Activated gamma-delta T cell treated with Interleukin-2 at 50 U/mL for 16 hours (primary cell): ENCODE data around the gene ASTE1.

Experiments
- DNase-seq: peaks from one replicate; pipeline ENCODE4 v3.0.0-alpha.2; 2020

ASTE1 gene

GRCh38 chr3:131026321-131027151, at the start of gene ASTE1, which contains the start of gene NEK11:
Gene ASTE1, minus strand, starts transcription at chr3:131026825. Its CDS starts 1,519 bp downstream, at chr3:131025306.
Gene NEK11, plus strand, starts transcription at chr3:131026877. Its CDS starts 2,832 bp downstream, at chr3:131029709.
- peak; percentile 88 for DNase-seq

GRCh38 chr3:131075632-131076328, 49.2 kb upstream of the ASTE1 start:
- DNase-seq, result no peak

- no peak for DNase-seq
These were observed 46.2 kb upstream of the ASTE1 start for GRCh38 chr3:131072845-131073244.

GRCh38 chr3:131072099-131072559, 45.5 kb upstream of the ASTE1 start:
- DNase-seq, result no peak

- DNase-seq, result no peak
These were observed 41.4 kb upstream of the ASTE1 start for GRCh38 chr3:131067983-131068382.

DNA sequence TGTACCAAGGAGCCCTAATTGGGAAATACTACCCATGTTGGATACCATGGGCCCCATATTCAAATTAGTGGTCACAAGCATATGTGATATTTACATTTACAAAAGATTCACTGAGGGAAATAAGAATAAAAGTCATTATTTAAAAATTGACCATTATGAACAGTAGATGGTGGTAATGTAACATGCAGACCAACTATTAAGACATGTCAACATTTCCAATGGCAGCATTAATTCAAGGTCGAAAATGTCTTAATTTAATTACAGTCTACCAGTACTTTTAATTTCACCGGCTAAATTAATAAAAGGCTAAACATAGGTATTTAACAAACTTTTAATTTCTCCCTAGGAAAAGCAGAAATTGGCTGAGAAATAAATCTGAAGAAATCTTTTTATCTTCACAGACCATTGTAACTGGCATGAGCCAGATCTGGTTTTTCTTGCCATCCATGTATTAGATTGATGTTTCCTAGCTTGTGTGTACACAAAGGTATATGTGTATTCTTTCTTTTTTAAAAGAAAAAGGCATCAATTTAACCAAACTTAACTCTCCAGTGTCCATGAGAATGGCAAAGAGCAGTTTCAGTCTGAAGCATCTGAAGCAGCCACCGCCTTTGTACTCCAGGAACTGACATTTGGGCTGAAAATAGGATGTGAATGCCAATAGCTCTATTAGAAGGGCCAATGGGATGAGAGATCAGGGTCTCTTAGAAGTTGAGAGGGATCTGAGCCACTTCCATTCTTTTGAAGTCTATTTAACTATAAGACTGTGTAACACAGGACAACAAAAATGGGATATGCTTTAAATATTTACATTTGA, 26.6 kb upstream of the ASTE1 start:
- no peak for DNase-seq

DNA sequence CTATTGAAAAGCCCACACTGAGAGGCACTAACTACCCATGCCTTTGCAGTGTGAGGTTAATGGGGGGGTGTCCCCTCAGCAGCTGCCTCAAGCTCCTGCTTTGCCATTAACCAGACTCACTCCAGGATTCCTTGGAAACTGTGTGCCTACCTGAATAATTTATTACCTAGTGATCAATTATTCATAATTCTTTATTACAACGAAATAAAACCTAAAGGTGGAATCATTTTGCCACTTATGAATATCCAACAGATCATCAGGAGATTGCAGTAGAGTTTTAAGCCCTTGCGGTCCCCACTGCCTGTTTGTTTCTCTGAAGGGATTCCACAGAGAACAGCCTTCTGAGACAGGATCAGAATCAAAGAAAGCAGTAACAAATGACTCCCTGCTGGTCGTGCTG, 23.4 kb upstream of the ASTE1 start:
- no peak for DNase-seq

DNA sequence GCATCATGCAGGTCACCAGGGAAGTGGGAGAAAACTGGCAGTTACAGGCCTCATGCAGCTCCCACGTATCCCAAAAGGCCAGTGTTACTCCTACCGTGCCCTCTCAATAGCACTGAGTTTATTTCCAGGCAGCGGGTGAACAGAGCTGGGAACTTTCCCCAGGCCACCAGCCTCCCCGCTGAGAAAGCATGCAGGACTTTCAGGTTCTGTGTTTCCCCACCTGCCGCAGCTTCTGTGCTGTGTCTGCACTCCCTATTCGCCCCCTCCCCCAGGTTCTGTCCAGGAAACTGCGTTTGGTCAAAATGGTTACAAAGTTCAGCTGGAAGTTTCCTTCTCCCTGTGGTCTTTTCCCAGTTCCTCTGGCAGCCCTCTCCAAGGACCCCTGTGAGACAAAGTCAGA, 21.4 kb upstream of the ASTE1 start:
- DNase-seq, result no peak

- no peak for DNase-seq
These were observed 21.0 kb upstream of the ASTE1 start for GRCh38 chr3:131047582-131047981.

GRCh38 chr3:131042271-131042985, 15.8 kb upstream of the ASTE1 start:
- peak; percentile 24 for DNase-seq

- DNase-seq, result no peak
These were observed 11.7 kb upstream of the ASTE1 start for GRCh38 chr3:131038326-131038725.

- DNase-seq, result no peak
These were observed 10.4 kb upstream of the ASTE1 start for GRCh38 chr3:131036986-131037385.

GRCh38 chr3:131036200-131036816, 9.7 kb upstream of the ASTE1 start:
- no peak for DNase-seq

- DNase-seq, result peak; percentile 33
These were observed 7.0 kb upstream of the ASTE1 start for GRCh38 chr3:131033480-131034080.

DNA sequence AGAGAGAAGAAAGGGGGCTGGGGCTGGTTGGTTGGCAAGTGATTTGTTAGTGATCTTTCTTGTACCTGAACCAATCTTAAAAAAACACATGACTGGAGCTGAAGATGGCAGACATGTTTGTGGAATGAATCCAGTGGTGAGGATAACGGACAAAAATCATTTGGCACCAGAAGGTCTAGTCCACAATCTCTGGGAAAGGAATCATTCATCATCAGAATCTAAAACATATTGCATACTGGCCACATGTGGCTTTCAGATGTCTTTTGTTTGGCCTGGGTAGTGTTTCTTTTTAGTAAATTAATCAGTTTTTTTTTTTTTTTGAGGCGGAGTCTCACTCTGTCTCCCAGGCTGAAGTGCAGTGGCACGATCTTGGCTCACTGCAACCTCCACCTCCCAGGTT, 5.0 kb upstream of the ASTE1 start:
- no peak for DNase-seq

DNA sequence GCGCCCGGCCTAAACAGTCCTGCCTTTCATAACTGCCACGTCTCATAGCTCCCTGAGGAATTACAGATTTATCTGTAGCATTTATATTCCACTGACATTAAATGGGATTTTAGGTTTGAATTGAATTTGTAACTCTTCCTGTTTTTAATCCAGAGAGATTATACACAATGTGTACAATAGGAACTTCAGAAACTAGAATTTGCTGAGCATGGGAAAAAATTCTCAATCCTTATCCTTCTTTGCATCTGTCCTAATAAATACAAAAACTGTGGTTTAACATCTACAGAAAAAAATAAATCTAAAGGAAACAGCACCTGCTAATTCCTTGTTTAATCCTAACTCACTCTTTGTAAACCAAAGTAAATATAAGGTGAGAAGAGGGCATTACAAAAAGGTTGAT, 2.2 kb upstream of the ASTE1 start:
- no peak for DNase-seq

GRCh38 chr3:131025539-131025938, 1.1 kb downstream of the ASTE1 start:
- DNase-seq, result no peak

DNA sequence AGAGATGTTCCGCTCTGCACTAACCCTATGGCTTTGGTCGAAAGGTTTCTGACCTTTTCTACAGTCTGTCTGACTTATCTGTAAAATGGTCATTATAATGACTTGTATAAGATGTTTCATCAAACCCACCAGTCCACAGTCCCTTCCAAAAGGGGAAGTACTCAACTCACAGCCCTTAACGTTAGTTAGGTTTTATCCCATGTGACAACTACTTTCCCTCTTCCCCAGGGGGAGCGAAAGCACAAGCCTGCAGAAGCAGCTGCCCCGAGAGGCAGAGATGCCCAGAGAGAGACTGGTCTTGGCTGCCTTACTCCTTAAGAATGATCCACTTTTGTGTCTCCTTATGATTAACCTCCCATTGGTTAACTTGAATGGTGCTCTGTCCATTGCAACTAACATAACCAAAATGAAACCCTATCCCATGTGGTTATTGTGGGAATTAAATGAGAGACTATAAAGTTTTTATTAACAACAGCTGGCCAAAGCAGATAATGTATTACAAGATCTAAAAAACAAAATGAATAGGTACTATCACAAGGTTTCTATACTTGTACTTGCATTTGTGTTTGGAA, 6.4 kb downstream of the ASTE1 start:
- no peak for DNase-seq

- DNase-seq, result no peak
These were observed 7.7 kb downstream of the ASTE1 start for GRCh38 chr3:131018970-131019369.

DNA sequence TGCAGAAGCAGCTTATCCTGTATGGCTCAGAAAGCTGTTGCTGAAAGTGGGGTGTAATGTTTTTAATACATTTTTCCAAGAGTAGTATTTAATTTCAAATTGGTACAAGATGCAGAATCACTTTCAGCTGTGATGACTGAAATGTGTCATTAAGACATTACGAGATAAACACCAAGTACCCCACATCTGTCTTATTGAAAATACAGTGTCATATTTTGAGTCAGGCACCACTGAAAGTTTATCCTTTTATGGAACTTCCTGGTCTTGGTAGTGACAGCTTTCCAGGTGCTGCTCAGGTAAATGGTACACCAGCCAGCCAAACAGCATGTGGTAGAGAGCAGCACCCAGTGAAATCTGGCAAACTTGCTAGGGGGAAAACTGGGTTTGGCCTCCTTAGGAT, 16.9 kb downstream of the ASTE1 start:
- DNase-seq, result no peak

DNA sequence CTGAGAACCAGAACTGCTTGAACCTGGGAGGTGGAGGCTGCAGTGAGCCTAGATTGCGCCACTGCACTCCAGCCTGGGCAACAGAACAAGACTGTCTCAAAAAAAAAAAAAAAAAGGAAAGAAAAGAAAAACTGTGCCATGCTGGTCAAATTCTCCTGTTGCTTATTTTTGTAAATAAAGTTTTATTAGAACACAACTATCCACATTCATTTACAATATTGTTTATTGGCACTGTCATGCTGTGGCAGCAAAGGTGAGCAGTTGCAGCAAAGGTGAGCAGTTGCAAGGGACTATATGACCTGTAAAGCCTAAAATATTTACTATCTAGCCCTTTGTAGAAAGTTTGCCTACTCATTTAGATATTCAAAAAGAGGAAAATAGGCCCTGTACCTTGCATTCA, 18.3 kb downstream of the ASTE1 start:
- no peak for DNase-seq
